ENCODE results near the gene PI4K2B. TPM values are rescaled to one million over a fixed set of nuclear protein-coding genes. Genes with fewer than 3 reads are reported as not detected.

The PI4K2B gene
- total RNA-seq, 2 donors from 2014 or later = 11.5 to 24.4 TPM

Other genes starting within 250 kb of the PI4K2B start
- gene LGI2, start 203.1 kb upstream of the PI4K2B start, total RNA-seq = 10 to 100 TPM; 26.9 to 52.3 TPM
- 1 to 10 TPM; 5.8 to 5.9 TPM for gene SEPSECS, start 73.6 kb upstream of the PI4K2B start, total RNA-seq
- gene ZCCHC4, start 78.7 kb downstream of the PI4K2B start, total RNA-seq = 1 to 10 TPM; 8.6 to 9.7 TPM
- gene ANAPC4, start 143.2 kb downstream of the PI4K2B start, total RNA-seq = 10 to 100 TPM; 23.3 to 26.1 TPM